Right atrium auricular region (tissue), 2 donors: Measurements from ENCODE around the gene FAM43B. TPM values are rescaled to one million over a fixed set of nuclear protein-coding genes. Genes with fewer than 3 reads are reported as not detected.

ENCODE experiments used
- DNase-seq: peaks from one replicate; pipeline ENCODE4 v3.0.0-alpha.2; 2019; ENCODE audit warnings: low spot score
- H3K27ac ChIP-seq, 2 donors: fragments of 200-600 bp; sonication (generic); 1 replicate in 1 of 2; 2 replicates in 1 of 2; pipeline ENCODE4 v1.5.1; 2016 to 2019
- H3K27me3 ChIP-seq, 2 donors: fragments of 200-600 bp; sonication (generic); one replicate each; pipeline versions ENCODE4 v1.5.1 to v1.6.0; 2017 to 2019
- H3K36me3 ChIP-seq: fragments of 200-600 bp; sonication (generic); one replicate; pipeline ENCODE4 v1.5.1; 2016
- H3K4me1 ChIP-seq, 2 donors: fragments of 200-600 bp; sonication (generic); one replicate each; pipeline versions ENCODE4 v1.5.1 to v1.6.0; 2017 to 2019
- H3K4me3 ChIP-seq, 2 donors: fragments of 200-600 bp; sonication (generic); 1 replicate in 1 of 2; 2 replicates in 1 of 2; pipeline ENCODE4 v1.5.1; 2017 to 2019; ENCODE audit warnings: mild to moderate bottlenecking in 1 of 2, moderate library complexity in 1 of 2
- H3K9me3 ChIP-seq, 2 donors: fragments of 200-600 bp; sonication (generic); one replicate each; pipeline ENCODE4 v1.5.1; 2019
- total RNA-seq, 2 donors: library from RNA; depleted of rRNA; stranded (reverse); fragments of >200 nt; gene quantifications; one replicate each; pipeline ENCODE4 v1.1.0, GENCODE V29; 2016
- TF ChIP-seq, protein P1 (sequence below), 2 donors: fragments of 200-600 bp; sonication (generic); IDR thresholded peaks; one replicate each; pipeline ENCODE4 v1.5.1; 2019; ENCODE audit warnings: antibody characterized with exemption in 2 of 2

Gene FAM43B
- total RNA-seq, 2 donors from 2014 or later: 1.4 to 1.7 TPM

DNA sequence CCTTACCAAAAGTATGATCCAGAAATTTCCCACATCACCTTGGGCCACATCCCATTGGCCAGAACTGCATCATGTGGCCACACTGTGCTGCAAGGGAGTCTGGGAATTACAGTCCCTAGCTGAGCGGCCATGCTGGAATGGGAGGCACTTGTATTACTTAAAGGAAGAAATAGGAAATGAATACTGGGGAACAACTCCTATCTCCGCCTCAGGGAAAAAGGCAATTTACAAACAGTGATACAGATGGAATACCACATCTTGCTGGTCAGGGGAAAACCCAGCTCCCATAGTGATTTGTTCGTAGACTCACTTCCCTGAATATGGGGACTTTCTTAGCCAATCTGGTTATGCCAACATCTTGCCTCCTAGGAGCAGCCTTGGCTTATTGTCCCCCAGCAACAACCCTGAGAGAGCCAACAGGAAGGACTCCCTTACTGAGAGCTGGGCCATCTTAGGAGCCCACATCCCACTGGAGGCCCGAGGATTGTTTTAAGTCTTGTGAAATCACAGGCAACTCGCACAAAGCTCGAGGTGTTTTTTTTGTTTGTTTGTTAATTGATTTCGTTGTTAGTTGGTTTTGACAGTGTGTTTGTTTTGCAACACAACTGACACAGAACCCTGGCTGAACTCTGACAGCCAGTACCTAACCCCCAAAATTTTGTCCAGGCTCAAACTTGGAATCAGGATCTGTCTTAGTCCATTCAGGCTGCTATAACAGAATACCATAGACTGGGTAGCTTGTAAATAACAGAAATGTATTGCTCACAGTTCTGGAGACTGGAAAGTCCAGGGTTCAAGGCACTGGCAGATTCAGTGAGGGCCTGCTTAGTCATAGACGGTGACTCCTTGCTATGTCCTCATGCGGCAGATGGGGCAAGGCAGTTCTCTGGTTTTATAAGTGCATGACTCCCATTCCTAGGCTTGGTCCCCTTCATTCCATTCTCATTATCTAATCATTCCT, 51.4 kb downstream of the FAM43B start:
- H3K36me3 ChIP-seq: no peaks in the 10 kb centered on the region
- H3K9me3 ChIP-seq: no peaks in the 10 kb centered on the region
- H3K4me1 ChIP-seq: no peaks in the 10 kb centered on the region
- H3K27ac ChIP-seq: no peak overlapping the region
- no peak overlapping the region for H3K4me3 ChIP-seq
- H3K27me3 ChIP-seq: no peaks in the 10 kb centered on the region
- no peak for DNase-seq
- TF ChIP-seq, protein P1, sequence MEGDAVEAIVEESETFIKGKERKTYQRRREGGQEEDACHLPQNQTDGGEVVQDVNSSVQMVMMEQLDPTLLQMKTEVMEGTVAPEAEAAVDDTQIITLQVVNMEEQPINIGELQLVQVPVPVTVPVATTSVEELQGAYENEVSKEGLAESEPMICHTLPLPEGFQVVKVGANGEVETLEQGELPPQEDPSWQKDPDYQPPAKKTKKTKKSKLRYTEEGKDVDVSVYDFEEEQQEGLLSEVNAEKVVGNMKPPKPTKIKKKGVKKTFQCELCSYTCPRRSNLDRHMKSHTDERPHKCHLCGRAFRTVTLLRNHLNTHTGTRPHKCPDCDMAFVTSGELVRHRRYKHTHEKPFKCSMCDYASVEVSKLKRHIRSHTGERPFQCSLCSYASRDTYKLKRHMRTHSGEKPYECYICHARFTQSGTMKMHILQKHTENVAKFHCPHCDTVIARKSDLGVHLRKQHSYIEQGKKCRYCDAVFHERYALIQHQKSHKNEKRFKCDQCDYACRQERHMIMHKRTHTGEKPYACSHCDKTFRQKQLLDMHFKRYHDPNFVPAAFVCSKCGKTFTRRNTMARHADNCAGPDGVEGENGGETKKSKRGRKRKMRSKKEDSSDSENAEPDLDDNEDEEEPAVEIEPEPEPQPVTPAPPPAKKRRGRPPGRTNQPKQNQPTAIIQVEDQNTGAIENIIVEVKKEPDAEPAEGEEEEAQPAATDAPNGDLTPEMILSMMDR (IDR thresholded peaks at IDR 0.05): no peak

Other genes with a start within 250 kb of the FAM43B start
- gene CAMK2N1, start 66.4 kb upstream of the FAM43B start, total RNA-seq: 10 to 100 TPM in 1 of 2 donors, 1 to 10 TPM in 1; 5.3 to 13.4 TPM
- gene MUL1, start 44.4 kb upstream of the FAM43B start, total RNA-seq: 10 to 100 TPM; 37.3 to 47.8 TPM
- 1 to 10 TPM; 1.3 to 6.6 TPM for gene CDA, start 36.5 kb downstream of the FAM43B start, total RNA-seq
- 100 to 1,000 TPM; 173 to 174 TPM for gene PINK1, start 80.9 kb downstream of the FAM43B start, total RNA-seq
- 100 to 1,000 TPM; 147 to 152 TPM for gene DDOST, start 108.8 kb downstream of the FAM43B start, total RNA-seq
- 1 to 10 TPM; 2.6 to 6.0 TPM for gene KIF17, start 165.4 kb downstream of the FAM43B start, total RNA-seq
- under 1 TPM in 1 of 2 donors, not detected in 1; 0.63 TPM for gene SH2D5, start 180.1 kb downstream of the FAM43B start, total RNA-seq
- gene HP1BP3, start 234.7 kb downstream of the FAM43B start, total RNA-seq: 100 to 1,000 TPM; 106 to 115 TPM